HG03565 (cell line): ENCODE results near the gene CTXN3.
"Not testable (repeated sequence)": the region's sequence is repeated elsewhere in the genome, so short reads cannot be mapped to it uniquely, and the experiment has no call there.

ENCODE experiments used
- ATAC-seq: cut with Tn5 transposase; IDR thresholded peaks from one replicate; pipeline ENCODE4 v1.9.1; 2021; ENCODE audit warnings: mild to moderate bottlenecking, moderate library complexity; ENCODE audit not compliant: unreplicated experiment

CTXN3 gene

GRCh38 chr5:127650022-127650421 lies 1.1 kb downstream of the CTXN3 start:
- ATAC-seq: no peak

DNA sequence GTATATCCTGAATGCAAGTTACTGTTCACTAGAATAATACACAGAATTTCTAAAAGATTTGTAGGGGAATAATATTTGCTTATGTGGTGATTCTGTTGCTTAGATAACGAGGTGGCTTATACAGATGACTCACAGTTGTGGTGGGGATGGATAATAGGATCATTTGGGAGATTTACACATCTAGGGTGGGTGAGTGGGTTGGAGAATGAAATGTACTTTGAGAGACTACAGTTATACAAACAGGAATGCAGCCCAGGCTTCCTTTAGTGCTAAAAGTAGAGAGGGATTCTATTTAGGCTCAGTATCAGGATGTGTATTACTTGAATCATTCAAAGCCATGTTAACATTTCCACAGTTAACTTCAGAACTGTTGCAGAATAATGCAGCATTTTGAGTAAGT lies 1.8 kb downstream of the CTXN3 start:
- ATAC-seq: no peak

GRCh38 chr5:127652952-127653611 lies 4.2 kb downstream of the CTXN3 start:
- peak; percentile 64 for ATAC-seq

DNA sequence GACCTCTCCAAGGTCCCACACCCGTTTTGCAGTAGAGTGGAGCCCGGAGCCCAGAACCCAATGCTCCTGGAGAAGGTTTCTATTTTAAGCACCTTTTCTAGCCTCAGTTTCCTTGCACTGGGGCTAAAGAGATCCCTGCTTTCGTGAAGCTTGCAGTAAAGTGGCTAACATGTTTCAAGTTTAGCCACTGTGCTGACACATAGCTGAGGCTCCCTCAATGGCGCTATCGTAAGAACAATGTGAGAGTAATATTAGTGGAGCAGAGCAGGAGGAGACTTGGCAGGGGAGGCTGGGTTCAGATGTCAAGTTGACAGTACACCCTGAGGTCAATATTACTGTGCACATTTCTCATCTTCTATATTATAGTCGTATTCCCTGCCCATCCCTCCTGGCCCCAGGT lies 7.9 kb downstream of the CTXN3 start:
- ATAC-seq: no peak

DNA sequence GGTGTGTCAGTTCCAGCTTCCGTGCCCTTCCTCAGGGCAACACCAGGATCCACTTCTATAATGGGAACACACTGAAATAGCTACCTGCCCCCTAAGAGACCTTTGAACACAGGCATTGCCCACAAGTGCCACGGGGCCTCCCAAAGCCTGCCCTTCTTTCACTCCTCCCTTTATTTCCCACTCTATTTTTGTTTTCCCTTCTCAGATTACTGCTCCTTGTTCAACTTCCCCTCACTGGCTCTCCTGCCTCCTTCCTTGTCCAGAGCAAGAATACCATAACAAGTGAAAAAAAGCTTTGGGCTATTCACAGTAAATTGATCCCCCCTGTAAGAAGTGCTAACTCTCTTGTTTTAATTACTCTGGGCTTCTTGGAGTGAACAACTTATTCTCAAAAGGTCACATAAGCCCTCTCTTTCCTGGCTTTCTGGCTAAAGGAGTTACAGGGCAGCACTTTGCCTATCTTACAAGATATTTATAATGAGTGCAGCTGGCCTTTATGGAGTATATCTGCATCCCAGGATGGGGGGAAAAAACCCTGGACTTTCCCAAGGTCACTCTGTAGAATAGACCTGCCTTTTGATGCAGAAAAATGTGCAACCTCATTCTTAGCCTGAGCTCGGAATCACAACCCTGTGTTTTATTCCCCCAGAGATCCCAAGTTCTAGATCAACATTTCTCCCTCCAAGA lies 11.3 kb downstream of the CTXN3 start:
- ATAC-seq: no peak

DNA sequence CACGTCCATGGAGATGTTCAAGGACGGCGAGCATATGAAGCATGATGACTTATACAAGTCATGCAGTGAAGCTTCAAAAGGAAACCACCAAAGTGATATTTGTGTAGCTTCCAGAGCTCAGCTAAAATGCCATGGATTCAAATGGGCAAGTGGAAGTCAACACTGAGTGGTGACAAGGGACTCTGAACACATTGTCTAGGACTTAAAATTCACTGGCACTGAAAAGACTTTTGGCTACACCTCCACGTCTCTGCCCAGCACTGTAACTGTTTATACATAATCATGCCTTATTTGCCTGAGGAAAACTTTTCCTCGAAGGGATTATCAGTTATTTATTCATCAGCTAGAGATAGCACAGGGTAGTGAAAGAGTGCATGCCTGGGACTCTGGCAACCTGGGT lies 15.2 kb downstream of the CTXN3 start:
- ATAC-seq: no peak

DNA sequence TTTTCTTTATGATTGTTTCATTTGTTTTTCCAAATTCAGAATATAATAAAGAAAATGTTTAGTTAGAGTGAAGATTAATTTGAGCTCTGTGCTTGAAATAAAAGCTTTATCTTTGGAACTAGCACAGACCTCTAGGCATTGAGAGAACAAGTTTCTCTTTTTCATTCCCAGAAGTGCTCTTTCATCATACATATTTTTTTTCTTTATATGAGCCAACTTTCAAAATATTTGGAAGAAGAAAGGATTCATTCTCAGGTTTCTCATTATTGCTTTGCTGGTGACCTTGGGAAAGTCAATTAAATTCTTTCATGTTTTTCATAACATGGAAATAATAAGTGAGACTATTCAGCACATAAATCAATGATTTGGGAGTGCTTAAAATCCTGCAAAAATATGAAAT lies 16.8 kb downstream of the CTXN3 start:
- ATAC-seq: no peak

DNA sequence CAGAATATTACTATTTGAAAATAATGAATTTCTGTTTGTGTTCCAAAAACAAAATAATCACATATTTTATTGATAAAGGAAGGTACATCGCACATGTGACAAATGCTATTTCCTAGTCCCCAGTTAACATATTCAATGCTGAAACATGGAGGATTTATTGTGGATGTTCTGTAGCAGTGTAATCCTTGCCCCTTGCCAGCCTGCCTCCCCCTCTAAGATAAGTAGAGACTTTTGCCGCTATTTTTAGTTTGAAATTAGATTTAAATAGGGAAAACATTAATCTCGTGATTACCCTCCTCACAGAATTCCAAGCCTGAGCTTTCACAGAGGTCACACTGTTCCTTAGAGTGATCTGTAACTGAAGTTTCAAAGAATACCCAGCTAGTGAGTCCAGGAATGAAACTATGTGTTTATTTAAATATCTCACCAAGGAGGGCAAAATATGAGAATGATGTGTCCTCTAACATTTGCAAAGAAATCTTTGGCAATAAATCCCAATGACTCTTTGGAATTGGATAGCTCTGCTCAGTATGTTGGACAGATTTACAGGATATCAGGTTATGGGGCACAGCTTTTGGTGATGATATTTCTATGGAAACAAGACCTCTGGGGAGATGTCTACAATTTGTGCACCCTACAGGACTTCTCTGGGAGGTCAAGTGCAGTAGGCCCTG lies 17.3 kb downstream of the CTXN3 start:
- ATAC-seq: no peak

- no peak for ATAC-seq
Measured at GRCh38 chr5:127667926-127668325, 19.0 kb downstream of the CTXN3 start.

GRCh38 chr5:127671218-127671617 lies 22.3 kb downstream of the CTXN3 start:
- no peak for ATAC-seq

DNA sequence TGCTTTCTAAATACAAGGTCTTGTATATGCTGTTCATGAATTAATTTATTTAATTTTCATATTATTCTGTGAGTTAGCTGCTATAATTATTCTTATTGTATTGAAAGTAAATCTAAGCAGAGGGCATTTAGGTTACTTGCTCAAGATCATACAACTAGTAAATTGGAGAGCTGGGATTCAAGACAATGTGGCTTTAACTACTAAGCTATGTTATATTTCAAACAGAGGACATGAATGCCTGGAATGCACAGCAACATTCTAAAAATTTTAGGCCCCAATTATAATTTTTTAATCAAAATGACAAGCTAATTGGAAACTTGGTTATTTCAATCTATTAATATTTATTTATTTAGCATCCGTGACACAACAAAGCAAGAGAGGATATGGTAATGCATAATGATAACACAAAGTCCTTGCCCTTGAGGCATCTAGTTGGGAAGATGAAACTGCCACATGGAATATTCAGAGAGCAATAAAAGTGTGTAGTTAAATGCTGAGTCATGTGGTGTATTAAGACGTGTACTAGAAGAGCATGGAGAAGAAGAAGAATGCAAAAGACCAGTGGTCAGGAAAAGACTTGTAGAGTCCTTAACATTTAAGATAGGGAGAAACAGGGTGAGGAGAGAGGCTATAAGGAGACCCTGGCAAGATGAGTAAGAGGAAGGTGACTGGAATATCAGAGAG lies 24.4 kb downstream of the CTXN3 start:
- no peak for ATAC-seq

- not testable (repeated sequence) for ATAC-seq
Measured at GRCh38 chr5:127676951-127677350, 28.1 kb downstream of the CTXN3 start.

DNA sequence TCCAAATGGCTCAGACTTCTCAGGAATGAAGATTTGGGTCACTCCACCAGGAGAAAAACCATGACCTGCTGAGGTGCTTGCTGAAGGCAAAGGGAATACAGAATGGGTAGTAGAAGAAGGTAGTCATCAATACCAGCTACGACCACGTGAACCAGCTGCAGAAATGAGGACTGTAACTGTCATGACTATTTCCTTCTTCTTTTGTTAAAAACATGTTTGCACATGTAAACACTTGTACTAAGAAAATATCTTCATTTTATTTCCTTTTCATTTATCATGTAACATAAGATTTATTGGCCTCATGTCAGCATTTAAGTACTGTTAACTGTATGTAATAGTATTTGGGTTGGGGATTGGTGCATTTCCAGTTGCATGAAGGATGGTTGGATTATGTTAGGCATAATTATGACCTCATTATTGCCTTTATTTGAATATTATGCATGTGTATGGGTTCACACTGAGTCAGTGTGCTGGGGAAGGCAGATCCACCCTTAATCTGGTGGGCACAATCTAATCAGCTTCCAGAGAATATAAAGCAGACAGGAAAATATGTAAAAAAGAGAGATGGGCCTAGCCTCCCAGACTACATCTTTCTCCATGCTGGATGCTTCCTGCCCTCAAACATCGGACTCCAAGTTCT lies 30.9 kb downstream of the CTXN3 start:
- ATAC-seq: not testable (repeated sequence)

GRCh38 chr5:127680595-127680994 lies 31.7 kb downstream of the CTXN3 start:
- ATAC-seq: no peak

DNA sequence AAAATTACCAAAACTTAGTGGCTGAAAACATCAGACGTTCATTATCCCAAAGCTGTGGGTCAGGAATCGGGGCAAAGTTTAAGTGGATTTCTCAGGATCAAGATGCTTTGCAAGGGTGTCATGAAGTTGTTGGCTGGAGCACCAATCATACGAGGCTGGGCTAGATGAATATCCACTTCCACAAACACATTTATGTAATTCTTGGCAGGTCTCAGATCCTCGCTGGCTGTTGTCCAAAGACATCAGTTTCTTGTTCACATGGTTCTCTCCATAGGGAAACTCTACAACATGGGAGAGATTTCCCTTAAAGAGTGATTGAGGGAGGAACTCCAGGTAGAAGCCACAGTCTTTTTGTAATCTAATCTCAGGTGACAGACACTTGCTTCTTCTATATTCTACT lies 34.1 kb downstream of the CTXN3 start:
- no peak for ATAC-seq

GRCh38 chr5:127684726-127685467 lies 36.0 kb downstream of the CTXN3 start:
- no peak for ATAC-seq

- no peak for ATAC-seq
Measured at GRCh38 chr5:127685662-127686061, 36.8 kb downstream of the CTXN3 start.

GRCh38 chr5:127686424-127686823 lies 37.5 kb downstream of the CTXN3 start:
- no peak for ATAC-seq

DNA sequence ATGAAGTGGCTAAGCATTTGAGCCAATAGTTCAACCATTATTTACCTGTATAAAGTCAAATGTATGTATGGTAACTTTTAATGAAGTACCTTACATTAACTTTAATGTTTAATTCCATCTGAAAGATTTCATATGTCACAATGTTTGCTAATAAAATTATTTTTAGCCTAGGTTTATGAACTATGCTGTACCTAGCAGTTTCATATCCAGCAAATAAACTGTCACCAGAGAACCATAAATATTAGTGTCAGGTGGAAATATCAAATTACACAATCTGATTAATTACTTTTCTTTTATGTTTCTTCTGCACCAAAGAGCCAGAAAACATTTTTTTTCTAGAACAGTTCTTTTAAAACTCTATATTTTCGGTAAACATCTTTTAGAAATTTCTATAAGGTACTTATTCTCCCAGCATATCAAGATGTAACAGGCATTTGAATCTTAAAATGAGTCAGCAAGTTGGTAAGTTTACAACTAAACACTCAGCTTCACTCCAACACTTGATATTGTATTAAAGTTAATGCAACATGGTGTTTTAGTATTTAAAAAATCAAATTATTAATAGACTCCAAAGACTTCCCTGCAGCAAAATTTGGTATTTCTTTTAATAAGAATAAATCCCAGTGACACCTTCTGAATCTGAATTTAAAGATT lies 45.8 kb downstream of the CTXN3 start:
- ATAC-seq: no peak

DNA sequence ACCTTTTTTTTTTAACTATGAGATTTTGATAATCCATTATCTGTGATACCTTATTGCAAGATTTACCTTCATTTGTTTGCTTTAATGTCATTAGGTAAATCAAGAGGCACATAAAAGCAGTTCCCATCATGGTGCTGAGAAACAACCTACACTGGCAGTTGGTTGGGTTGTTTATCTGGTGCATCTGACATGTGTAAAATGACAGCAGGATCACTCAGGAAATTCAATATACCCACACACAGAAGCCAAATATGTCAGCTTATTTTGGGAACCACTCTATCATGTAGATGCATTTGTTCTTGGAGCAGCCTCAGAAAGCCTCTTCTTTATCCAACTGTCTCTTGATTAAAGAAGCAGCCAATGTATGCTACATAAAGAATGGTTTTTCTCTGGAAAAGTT lies 46.5 kb downstream of the CTXN3 start:
- no peak for ATAC-seq
